Myocyte (in vitro differentiated cells): ENCODE data around the gene BAHCC1. TPM values are rescaled to one million over a fixed set of nuclear protein-coding genes. Genes with fewer than 3 reads are reported as not detected.
A peak's percentile ranks its signal among the peaks of the same experiment; 100 is the strongest.

Experiments used
- DNase-seq: peaks from one replicate; pipeline ENCODE4 v3.0.0-alpha.2; 2012; ENCODE audit warnings: low read depth
- total RNA-seq: library from RNA; depleted of rRNA; stranded (reverse); fragments of >200 nt; gene quantifications from 2 replicates; pipeline ENCODE4 v1.2.3, GENCODE V29; 2014

The BAHCC1 gene
- total RNA-seq, 1 donor from 2014 or later, result 5.7 TPM

- no peak for DNase-seq
These were observed 95.0 kb downstream of the BAHCC1 start for GRCh38 chr17:81489998-81490992.

GRCh38 chr17:81491181-81491581 is 95.9 kb downstream of the BAHCC1 start:
- DNase-seq, result no peak

GRCh38 chr17:81491761-81492160 is 96.5 kb downstream of the BAHCC1 start:
- no peak for DNase-seq

GRCh38 chr17:81492202-81492601 is 96.9 kb downstream of the BAHCC1 start:
- DNase-seq, result no peak

GRCh38 chr17:81492706-81493105 is 97.4 kb downstream of the BAHCC1 start:
- no peak for DNase-seq

GRCh38 chr17:81493198-81494038 is 98.2 kb downstream of the BAHCC1 start:
- DNase-seq, result no peak

GRCh38 chr17:81494626-81495377 is 99.5 kb downstream of the BAHCC1 start:
- no peak for DNase-seq

GRCh38 chr17:81498953-81499600 is 103.8 kb downstream of the BAHCC1 start:
- DNase-seq, result no peak

- DNase-seq, result no peak
These were observed 104.3 kb downstream of the BAHCC1 start for GRCh38 chr17:81499601-81499970.

GRCh38 chr17:81500047-81500446 is 104.8 kb downstream of the BAHCC1 start:
- DNase-seq, result no peak

GRCh38 chr17:81502471-81503017 is 107.3 kb downstream of the BAHCC1 start:
- DNase-seq, result no peak

- no peak for DNase-seq
These were observed 108.4 kb downstream of the BAHCC1 start for GRCh38 chr17:81503619-81504018.

GRCh38 chr17:81508639-81509206 is 113.5 kb downstream of the BAHCC1 start:
- DNase-seq, result peak; percentile 55

- DNase-seq, result peak; percentile 38
These were observed 114.1 kb downstream of the BAHCC1 start for GRCh38 chr17:81509207-81509971.

- DNase-seq, result peak; percentile 45
These were observed 114.9 kb downstream of the BAHCC1 start for GRCh38 chr17:81509972-81510784.

- peak; percentile 55 for DNase-seq
These were observed 115.7 kb downstream of the BAHCC1 start for GRCh38 chr17:81510785-81511553.

GRCh38 chr17:81511554-81511803 is 116.2 kb downstream of the BAHCC1 start:
- no peak for DNase-seq
